Heart left ventricle (tissue), 13 donors: ENCODE results near the gene RSPH10B2.
"Not testable (repeated sequence)": the region's sequence is repeated elsewhere in the genome, so short reads cannot be mapped to it uniquely, and the experiment has no call there.

Source experiments
- POLR2A ChIP-seq, 2 donors: fragments of 450-650 bp; IDR thresholded peaks; one replicate each; pipeline ENCODE4 v1.6.1; 2017; ENCODE audit warnings: antibody characterized with exemption in 2 of 2, mild to moderate bottlenecking in 2 of 2, moderate library complexity in 2 of 2
- TF ChIP-seq, protein P1 (sequence below), 12 donors: fragments of 200-600 bp; sonication (generic) in 4 of 12; IDR thresholded peaks; one replicate each; pipeline versions ENCODE4 v1.5.0 to v1.8.0; 2018 to 2022; ENCODE audit warnings: antibody characterized with exemption in 12 of 12, mild to moderate bottlenecking in 5 of 12
- donor health status: ischemic (EF 13 %, LVEDD 7.1; RV severe dilation, severe dysfunction).
- donor health status: DM: no; HTN: yes; CAD: no.
- donor health status: DM: no; HTN: no; CAD: no.
- donor health status: ischemic (EF 25% LVEDD 6.9; RV normal size, moderate dysfunction).
- donor health status: ischemic (EF 25% LVEDD 5.7; RV mildly dilated, moderate dysfunction).
- donor health status: ischemic (EF 35%, LVEDD 5.7; RV mildly dilated, moderate dysfunction).
- donor health status: nonischemic (EF 11% LVEDD 7.7; RV severe dilation, severe dysfunction).
- donor health status: DM: yes; HTN: yes; CAD: no.
- donor health status: PGD.
- donor health status: ischemic (EF 29% LVEDD 5.4; RV normal size, mild dysfunction).
- donor health status: nonischemic (EF 23%, LVEDD 6.1; RV moderate dilation, normal function).

DNA sequence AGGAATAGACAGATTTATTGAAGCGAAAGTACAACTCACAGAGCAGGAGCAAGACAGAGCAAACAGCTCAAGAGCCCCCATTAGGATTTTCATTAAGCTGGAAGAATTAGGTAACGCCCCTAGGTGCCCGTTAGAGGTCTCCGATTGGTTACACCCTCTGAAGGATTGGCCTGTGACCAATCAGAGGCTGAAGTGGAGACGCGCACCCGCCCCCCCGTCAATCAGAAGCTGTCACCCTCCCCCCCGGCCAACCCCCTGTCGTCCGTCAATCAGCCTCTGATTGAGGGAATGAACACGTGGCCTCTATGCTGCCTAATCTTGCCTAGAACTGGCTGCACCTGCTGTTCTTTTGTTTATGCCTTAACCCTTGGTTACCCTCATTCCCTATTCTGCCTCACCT is 73.3 kb downstream of the RSPH10B2 start:
- TF ChIP-seq, protein P1, sequence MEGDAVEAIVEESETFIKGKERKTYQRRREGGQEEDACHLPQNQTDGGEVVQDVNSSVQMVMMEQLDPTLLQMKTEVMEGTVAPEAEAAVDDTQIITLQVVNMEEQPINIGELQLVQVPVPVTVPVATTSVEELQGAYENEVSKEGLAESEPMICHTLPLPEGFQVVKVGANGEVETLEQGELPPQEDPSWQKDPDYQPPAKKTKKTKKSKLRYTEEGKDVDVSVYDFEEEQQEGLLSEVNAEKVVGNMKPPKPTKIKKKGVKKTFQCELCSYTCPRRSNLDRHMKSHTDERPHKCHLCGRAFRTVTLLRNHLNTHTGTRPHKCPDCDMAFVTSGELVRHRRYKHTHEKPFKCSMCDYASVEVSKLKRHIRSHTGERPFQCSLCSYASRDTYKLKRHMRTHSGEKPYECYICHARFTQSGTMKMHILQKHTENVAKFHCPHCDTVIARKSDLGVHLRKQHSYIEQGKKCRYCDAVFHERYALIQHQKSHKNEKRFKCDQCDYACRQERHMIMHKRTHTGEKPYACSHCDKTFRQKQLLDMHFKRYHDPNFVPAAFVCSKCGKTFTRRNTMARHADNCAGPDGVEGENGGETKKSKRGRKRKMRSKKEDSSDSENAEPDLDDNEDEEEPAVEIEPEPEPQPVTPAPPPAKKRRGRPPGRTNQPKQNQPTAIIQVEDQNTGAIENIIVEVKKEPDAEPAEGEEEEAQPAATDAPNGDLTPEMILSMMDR (IDR thresholded peaks at IDR 0.05) = not testable (repeated sequence)
- TF ChIP-seq POLR2A (IDR thresholded peaks at IDR 0.05) = not testable (repeated sequence)
